UCSD-AML1 (cell line): ENCODE results near the gene KRT3.

Experiments
- DNase-seq: peaks from one replicate; lab custom pipeline; 2025; ENCODE audit not compliant: unreplicated experiment; lab: John Stamatoyannopoulos, UW

KRT3 gene

GRCh38 chr12:52827499-52828090, 31.7 kb upstream of the KRT3 start:
- DNase-seq = no peak

DNA sequence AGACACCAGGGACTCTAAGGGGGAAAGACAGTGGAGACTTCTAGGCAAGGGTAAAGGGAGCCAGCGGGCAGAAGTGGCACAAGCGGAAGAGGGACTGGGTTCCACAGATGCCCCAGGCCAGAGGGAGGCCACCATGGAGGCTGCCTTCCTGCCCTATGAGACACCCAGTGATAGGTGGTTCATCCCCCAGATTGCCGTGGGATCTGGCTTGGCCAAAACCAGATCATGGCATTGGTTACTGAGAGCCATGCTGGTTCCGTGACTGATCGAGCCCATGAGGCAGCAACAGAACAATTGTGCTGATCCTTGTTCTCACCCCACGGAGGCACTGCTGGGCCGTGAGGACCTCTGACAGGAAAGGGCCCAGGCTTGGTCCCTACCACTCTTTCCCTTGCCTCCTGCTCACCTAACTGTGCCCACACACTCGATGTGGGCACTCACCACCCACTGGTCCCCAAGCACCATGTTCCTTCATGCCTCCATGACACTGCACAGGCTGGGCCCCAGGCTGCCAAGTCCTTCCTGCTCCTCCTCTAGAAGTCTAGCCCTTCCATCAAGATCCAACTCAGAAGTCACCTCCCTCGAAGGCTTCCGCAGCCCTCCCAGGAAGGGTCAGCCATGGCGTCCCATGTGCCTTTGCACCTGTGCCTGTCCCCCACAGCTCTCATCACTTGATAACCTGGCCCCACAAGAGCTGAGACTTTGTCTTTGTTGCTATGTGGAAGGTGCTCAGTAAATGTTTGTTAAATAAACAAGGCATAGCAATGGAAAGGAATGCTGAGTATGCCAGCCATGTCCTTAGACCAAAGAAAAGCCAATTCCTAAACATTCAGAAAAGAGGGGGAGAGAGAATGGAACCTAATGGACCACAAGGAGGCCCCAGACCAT, 30.9 kb upstream of the KRT3 start:
- DNase-seq = no peak

DNA sequence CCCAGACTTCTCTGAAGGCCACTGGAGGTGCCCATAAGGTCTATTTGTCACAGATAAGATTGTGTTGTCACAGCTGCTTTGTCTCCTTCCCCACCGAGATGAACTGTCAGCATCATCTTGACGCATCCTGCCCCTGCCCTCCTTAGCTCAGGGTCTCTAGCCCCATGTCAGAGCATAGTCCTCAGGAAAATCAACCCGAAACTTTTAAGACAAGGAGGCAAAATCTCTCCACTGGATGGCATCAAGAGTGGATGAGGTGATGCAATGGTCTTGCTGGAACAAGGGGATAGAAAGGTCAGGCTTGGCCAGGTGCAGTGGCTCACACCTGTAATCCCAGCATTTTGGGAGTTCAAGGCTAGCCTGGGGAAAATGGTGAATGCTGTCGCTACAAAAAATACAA, 30.0 kb upstream of the KRT3 start:
- DNase-seq = no peak

GRCh38 chr12:52824741-52825410, 29.0 kb upstream of the KRT3 start:
- DNase-seq = no peak

DNA sequence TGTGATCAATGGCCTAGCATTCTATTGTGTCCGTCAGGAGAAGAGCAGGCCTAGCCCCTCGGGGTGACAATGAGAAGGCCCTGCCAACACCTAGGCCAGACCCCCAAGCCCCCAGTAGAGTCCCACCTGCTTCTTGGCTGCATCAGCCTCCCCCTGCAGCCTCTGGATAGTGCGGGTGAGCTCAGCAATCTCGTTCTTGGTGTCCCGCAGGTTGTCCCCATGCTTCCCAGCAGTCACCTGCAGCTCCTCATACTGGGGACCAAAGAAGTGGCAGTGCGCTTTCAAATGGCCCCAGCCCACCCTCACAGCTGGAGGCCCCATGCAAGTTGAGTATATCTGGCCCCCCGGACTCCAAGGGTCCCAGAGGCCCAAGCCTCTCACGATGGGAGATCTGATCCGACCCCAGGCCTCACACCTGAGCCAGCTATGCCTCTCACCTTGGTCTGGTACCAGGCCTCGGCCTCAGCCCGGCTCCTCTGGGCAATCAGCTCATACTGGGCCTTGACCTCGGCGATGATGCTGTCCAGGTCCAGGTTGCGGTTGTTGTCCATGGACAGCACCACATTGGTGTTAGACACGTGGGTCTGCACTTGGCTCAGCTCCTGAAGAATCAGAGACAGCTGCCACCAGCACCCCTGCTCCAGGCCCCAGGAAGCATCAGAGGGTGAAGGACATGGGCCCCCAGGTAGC, 28.0 kb upstream of the KRT3 start:
- no peak for DNase-seq

DNA sequence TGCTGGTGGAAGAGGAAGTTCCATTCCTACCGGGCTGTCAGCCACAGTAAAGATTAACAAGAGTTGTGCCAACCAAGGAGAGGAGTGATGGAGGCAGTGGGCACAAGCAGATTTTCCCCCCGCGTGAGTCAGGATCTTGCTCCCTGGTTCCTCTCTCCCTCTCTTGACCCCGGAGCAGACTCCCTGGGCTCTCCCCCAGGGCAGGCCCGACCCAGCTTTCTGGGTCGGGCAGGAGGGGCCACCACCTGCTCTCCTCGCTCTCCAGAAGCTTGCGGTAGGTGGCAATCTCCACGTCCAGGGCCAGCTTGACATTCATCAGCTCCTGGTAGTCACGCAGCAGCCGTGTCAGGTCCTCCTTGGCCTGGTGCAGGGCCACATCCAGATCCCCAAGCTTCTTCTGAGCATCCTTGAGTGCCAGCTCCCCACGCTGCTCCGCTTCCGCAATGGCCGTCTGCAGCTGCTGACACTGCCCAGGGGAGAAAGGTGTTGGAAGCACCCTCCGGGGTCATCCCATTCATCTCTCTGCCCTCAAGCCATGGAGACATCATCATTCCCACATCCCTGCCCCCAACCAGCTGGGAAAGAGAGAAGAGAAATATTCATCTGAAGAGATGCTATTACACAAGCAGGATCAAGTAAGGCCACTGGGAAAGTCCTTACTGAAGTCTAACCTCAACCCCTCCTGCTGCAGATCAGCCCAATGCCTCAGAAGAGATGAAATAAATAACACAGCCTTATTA, 27.0 kb upstream of the KRT3 start:
- no peak for DNase-seq

DNA sequence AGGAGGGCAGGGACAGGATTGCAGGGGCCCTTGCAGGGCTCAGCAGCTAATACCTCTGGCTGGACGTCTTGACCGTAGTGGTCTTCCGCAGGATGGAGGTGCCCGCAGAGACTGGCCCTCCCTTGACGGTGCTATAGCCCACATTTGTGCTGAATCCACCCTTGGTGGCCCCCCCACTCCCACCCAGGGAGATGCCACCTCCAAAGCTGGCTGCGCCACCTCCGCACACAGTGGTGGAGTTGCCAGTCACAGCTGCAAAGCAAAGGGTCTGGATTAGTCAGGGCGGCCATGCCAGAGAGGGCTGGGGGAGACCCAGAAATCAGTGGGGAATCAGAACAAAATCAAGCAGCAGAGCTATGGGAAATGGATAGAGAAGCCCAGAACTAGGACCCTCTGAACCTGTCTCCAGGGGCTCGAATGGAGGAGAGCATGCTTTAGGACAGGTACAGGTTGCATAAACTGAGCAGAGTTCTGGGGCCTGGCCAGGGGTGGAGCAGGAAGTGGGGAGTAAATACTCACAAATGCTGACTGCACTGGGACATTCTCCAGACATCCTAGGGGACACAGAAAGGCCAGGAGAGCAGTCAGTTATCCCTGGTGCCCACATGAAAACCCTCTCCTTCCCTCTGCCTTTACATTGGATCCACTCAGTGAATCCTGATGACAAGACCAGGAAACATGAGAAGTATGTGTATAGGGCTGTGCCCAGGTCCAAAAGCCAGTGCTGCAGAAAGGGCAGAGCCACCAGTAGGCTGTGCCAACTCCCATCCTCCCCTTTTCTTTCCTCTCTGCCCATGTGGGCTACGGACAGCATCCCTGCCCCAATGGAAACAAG, 26.1 kb upstream of the KRT3 start:
- no peak for DNase-seq

GRCh38 chr12:52821071-52821730, 25.3 kb upstream of the KRT3 start:
- no peak for DNase-seq

GRCh38 chr12:52820521-52820920, 24.6 kb upstream of the KRT3 start:
- DNase-seq = no peak

GRCh38 chr12:52819731-52820510, 24.0 kb upstream of the KRT3 start:
- no peak for DNase-seq

GRCh38 chr12:52818887-52819420, 23.0 kb upstream of the KRT3 start:
- DNase-seq = no peak

GRCh38 chr12:52818388-52818787, 22.5 kb upstream of the KRT3 start:
- DNase-seq = no peak

DNA sequence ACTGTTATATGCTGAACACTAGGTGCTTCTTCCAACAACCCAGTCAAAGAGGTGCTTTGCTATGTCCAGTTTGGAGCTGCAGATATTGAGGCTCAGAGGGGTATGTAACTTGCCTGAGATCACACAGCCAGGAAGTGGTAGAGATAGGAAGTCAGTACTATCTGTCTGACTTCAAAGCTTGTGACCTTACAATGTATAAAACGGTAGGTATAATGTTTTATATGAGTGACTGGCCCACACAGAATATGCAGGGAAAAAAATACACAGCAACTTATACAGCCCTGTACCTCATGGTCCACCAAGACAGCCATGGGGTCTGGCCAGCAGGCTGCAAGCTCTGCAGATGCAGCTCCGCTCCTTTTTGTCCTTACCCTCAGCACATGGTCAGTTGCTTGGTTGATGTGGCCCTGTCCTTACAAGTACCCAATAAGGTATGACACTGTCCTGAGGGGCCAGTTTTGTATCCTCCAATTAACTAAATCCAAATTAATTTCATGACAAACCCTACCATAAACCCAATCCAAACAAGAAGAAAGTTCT, 21.9 kb upstream of the KRT3 start:
- DNase-seq = no peak

GRCh38 chr12:52817003-52817698, 21.2 kb upstream of the KRT3 start:
- DNase-seq = no peak

- DNase-seq = no peak
Measured at GRCh38 chr12:52815676-52816588, 20.0 kb upstream of the KRT3 start.

DNA sequence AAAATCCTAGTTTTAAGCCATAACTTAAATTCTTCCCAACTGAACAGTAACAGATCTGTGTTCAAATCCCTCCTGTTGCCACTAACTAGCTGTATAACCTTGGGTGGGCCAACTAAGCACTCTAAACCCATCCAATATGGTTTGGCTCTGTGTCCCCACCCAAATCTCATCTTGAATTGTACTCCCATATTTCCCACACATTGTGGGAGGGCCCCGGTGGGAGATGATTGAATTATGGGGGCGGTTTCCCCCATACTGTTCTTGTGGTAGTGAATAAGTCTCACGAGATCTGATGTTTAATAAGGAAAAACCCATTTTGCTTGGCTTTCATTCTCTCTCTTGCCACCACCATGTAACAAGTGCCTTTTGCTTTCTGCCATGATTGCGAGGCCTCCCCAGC, 19.2 kb upstream of the KRT3 start:
- no peak for DNase-seq
